ENCODE measurements around the gene USP24. TPM values are rescaled to one million over a fixed set of nuclear protein-coding genes. Genes with fewer than 3 reads are reported as not detected.

The USP24 gene, protein sequence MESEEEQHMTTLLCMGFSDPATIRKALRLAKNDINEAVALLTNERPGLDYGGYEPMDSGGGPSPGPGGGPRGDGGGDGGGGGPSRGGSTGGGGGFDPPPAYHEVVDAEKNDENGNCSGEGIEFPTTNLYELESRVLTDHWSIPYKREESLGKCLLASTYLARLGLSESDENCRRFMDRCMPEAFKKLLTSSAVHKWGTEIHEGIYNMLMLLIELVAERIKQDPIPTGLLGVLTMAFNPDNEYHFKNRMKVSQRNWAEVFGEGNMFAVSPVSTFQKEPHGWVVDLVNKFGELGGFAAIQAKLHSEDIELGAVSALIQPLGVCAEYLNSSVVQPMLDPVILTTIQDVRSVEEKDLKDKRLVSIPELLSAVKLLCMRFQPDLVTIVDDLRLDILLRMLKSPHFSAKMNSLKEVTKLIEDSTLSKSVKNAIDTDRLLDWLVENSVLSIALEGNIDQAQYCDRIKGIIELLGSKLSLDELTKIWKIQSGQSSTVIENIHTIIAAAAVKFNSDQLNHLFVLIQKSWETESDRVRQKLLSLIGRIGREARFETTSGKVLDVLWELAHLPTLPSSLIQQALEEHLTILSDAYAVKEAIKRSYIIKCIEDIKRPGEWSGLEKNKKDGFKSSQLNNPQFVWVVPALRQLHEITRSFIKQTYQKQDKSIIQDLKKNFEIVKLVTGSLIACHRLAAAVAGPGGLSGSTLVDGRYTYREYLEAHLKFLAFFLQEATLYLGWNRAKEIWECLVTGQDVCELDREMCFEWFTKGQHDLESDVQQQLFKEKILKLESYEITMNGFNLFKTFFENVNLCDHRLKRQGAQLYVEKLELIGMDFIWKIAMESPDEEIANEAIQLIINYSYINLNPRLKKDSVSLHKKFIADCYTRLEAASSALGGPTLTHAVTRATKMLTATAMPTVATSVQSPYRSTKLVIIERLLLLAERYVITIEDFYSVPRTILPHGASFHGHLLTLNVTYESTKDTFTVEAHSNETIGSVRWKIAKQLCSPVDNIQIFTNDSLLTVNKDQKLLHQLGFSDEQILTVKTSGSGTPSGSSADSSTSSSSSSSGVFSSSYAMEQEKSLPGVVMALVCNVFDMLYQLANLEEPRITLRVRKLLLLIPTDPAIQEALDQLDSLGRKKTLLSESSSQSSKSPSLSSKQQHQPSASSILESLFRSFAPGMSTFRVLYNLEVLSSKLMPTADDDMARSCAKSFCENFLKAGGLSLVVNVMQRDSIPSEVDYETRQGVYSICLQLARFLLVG (N-terminal part only)
- 1 to 10 TPM; 7.4 to 7.6 TPM for polyA plus RNA-seq

- Histone ChIP-seq H3K27me3 (ENCODE audit: control insufficient read depth in 1 of 2, insufficient read depth in 2 of 2, low read length in 2 of 2) (no peaks in the 10 kb centered on the region), H3K4me1 (ENCODE audit: control insufficient read depth in 2 of 2, insufficient read depth in 2 of 2, low read length in 1 of 2) (peaks cover 0 to 3% of the 10 kb centered on the region in 2 donors), H3K4me3 (ENCODE audit: low read depth in 1 of 2, low read length in 2 of 2) (peak within 1 kb of the TSS; percentile 93 to 98), H3K27ac (ENCODE audit: low read depth in 2 of 2, low read length in 1 of 2) (peak within 1 kb of the TSS; percentile 91 to 98), H3K36me3 (ENCODE audit: control insufficient read depth in 2 of 2, insufficient read depth in 2 of 2, low read length in 1 of 2) (no peaks in the 10 kb centered on the region), H3K9me3 (ENCODE audit: control insufficient read depth in 2 of 2, insufficient read depth in 1 of 2, low read depth in 1 of 2, low read length in 1 of 2) (no peaks in the 10 kb centered on the region)
- WGBS, 2 donors: 0% methylated on average over 82 to 96 of the region's 96 CpGs
These were observed at the start of gene USP24 for GRCh38 chr1:55215194-55216021. USP24 (minus strand) TSS chr1:55215364; CDS start chr1:55215113, 251 bp downstream.

DNA sequence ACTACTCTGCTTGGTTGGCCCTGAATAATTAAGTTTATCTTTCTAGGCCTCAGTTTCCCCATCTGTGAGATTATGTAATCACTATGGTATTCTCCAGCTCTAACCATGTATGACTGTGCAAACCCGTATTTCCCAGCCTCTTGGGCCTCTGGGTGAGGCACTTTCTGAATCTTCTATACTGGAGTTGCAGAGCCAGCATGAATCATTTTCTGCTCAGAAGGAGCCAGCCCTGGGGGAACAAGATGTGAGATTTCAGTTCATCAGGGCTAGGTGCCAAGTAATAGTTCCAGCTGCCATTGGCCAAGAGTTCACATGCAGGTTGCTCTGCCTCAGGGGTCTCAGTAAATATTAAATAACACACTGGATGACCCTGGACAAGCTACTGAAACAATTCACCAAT is 47.7 kb upstream of the USP24 start:
- Histone ChIP-seq H3K9me3 (ENCODE audit: control insufficient read depth in 2 of 2, insufficient read depth in 1 of 2, low read depth in 1 of 2, low read length in 1 of 2) (no peaks in the 10 kb centered on the region), H3K27me3 (ENCODE audit: control insufficient read depth in 1 of 2, insufficient read depth in 2 of 2, low read length in 2 of 2) (no peaks in the 10 kb centered on the region), H3K36me3 (ENCODE audit: control insufficient read depth in 2 of 2, insufficient read depth in 2 of 2, low read length in 1 of 2) (no peaks in the 10 kb centered on the region), H3K27ac (ENCODE audit: low read depth in 2 of 2, low read length in 1 of 2) (no peak overlapping the region), H3K4me1 (ENCODE audit: control insufficient read depth in 2 of 2, insufficient read depth in 2 of 2, low read length in 1 of 2) (no peaks in the 10 kb centered on the region), H3K4me3 (ENCODE audit: low read depth in 1 of 2, low read length in 2 of 2) (no peak overlapping the region)
- 36 to 63% methylated on average over 1 of the region's 1 CpG for WGBS, 2 donors

DNA sequence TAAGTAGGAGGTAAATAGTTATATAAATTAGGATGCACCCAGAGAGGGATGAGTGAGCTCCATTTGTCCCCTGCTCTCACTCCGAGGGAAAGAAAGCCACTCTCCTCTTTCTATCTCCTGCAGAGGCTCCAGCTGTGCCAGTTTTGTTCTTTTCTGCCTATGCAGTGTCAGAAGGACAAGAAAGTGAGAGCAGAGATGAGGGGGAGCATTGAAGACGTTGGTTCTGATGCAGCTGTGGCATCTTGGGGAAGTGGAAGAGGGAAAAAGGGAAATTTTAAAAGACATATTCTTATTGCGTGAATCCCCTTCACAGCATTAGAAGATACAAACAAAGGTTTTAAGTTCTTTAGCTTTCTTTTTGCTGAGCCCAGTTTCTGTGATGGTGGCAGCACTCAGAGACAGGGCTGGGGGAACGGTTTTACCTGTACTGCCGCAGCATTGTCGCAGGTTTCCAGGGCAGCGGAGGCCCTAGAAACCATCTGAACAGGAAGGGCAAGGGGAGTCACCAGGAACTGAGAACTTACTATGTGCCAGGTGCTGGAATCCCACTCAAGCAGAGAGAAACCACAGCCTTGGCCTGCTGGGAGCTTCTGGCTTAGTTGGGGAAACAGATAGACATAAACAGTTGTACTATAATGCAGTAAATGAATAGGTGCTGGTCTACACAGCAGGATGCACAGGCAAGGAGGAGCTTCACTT is 44.9 kb upstream of the USP24 start:
- H3K36me3 ChIP-seq (ENCODE audit: control insufficient read depth in 2 of 2, insufficient read depth in 2 of 2, low read length in 1 of 2): no peaks in the 10 kb centered on the region
- 85 to 87% methylated on average over 7 of the region's 7 CpGs for WGBS, 2 donors

GRCh38 chr1:55257958-55258357 is 42.8 kb upstream of the USP24 start:
- no peak overlapping the region for H3K27ac ChIP-seq (ENCODE audit: low read depth in 2 of 2, low read length in 1 of 2)
- H3K4me1 ChIP-seq (ENCODE audit: control insufficient read depth in 2 of 2, insufficient read depth in 2 of 2, low read length in 1 of 2): peaks cover 0 to 3% of the 10 kb centered on the region in 2 donors
- no peaks in the 10 kb centered on the region for H3K27me3 ChIP-seq (ENCODE audit: control insufficient read depth in 1 of 2, insufficient read depth in 2 of 2, low read length in 2 of 2)
- H3K9me3 ChIP-seq (ENCODE audit: control insufficient read depth in 2 of 2, insufficient read depth in 1 of 2, low read depth in 1 of 2, low read length in 1 of 2): no peaks in the 10 kb centered on the region
- no peaks in the 10 kb centered on the region for H3K36me3 ChIP-seq (ENCODE audit: control insufficient read depth in 2 of 2, insufficient read depth in 2 of 2, low read length in 1 of 2)
- WGBS, 2 donors: 47 to 60% methylated on average over 3 of the region's 3 CpGs
- H3K4me3 ChIP-seq (ENCODE audit: low read depth in 1 of 2, low read length in 2 of 2): no peak overlapping the region

More for the DNA sequence above, 44.9 kb upstream of the USP24 start:
- no peak overlapping the region for H3K4me3 ChIP-seq (ENCODE audit: low read depth in 1 of 2, low read length in 2 of 2)
- no peaks in the 10 kb centered on the region for H3K27me3 ChIP-seq (ENCODE audit: control insufficient read depth in 1 of 2, insufficient read depth in 2 of 2, low read length in 2 of 2)
- H3K9me3 ChIP-seq (ENCODE audit: control insufficient read depth in 2 of 2, insufficient read depth in 1 of 2, low read depth in 1 of 2, low read length in 1 of 2): no peaks in the 10 kb centered on the region
- H3K27ac ChIP-seq (ENCODE audit: low read depth in 2 of 2, low read length in 1 of 2): no peak overlapping the region
- no peaks in the 10 kb centered on the region for H3K4me1 ChIP-seq (ENCODE audit: control insufficient read depth in 2 of 2, insufficient read depth in 2 of 2, low read length in 1 of 2)

GRCh38 chr1:55255901-55256300 is 40.7 kb upstream of the USP24 start:
- WGBS, 2 donors: 60 to 70% methylated on average over 3 of the region's 3 CpGs
- Histone ChIP-seq H3K4me3 (ENCODE audit: low read depth in 1 of 2, low read length in 2 of 2) (no peak overlapping the region), H3K27me3 (ENCODE audit: control insufficient read depth in 1 of 2, insufficient read depth in 2 of 2, low read length in 2 of 2) (no peaks in the 10 kb centered on the region), H3K36me3 (ENCODE audit: control insufficient read depth in 2 of 2, insufficient read depth in 2 of 2, low read length in 1 of 2) (no peaks in the 10 kb centered on the region), H3K27ac (ENCODE audit: low read depth in 2 of 2, low read length in 1 of 2) (no peak overlapping the region), H3K4me1 (ENCODE audit: control insufficient read depth in 2 of 2, insufficient read depth in 2 of 2, low read length in 1 of 2) (peaks cover 0 to 5% of the 10 kb centered on the region in 2 donors), H3K9me3 (ENCODE audit: control insufficient read depth in 2 of 2, insufficient read depth in 1 of 2, low read depth in 1 of 2, low read length in 1 of 2) (no peaks in the 10 kb centered on the region)

DNA sequence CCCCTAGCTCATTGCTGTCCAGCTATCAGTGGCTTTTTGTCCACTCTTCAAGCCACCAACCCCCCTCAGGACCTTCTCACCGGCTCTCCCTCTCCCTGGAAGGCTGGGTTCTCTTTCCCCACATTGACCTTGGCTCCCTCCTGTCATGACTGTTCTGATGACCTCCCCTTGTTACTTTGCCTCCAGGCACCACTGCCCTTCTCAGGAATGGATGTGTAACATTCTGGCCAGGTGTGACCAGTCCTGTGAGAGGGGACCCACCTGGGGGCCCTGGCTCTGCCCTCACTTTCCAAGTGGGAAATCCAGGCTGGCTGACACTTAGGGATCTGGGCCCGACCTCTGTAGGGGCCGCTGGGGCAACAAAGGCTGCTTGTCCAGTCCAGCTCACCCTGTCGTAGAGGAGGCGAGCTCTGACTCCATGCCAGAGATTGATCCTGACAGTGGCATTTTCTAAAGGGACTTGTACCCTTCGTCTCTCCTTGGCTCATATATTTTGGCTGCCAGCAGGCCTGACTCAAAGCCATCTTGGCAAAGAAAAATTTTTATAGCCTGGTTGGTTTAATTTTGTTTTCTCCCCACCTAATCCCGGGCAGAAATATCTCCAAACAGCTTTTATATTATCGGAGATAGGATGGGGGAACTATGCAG is 37.9 kb upstream of the USP24 start:
- Histone ChIP-seq H3K4me3 (ENCODE audit: low read depth in 1 of 2, low read length in 2 of 2) (no peak overlapping the region), H3K27ac (ENCODE audit: low read depth in 2 of 2, low read length in 1 of 2) (no peak overlapping the region), H3K36me3 (ENCODE audit: control insufficient read depth in 2 of 2, insufficient read depth in 2 of 2, low read length in 1 of 2) (no peaks in the 10 kb centered on the region), H3K4me1 (ENCODE audit: control insufficient read depth in 2 of 2, insufficient read depth in 2 of 2, low read length in 1 of 2) (peaks cover 0 to 5% of the 10 kb centered on the region in 2 donors), H3K9me3 (ENCODE audit: control insufficient read depth in 2 of 2, insufficient read depth in 1 of 2, low read depth in 1 of 2, low read length in 1 of 2) (no peaks in the 10 kb centered on the region), H3K27me3 (ENCODE audit: control insufficient read depth in 1 of 2, insufficient read depth in 2 of 2, low read length in 2 of 2) (no peaks in the 10 kb centered on the region)
- 41 to 46% methylated on average over 8 of the region's 8 CpGs for WGBS, 2 donors

GRCh38 chr1:55250399-55251075 is 35.4 kb upstream of the USP24 start:
- Histone ChIP-seq H3K27ac (ENCODE audit: low read depth in 2 of 2, low read length in 1 of 2) (no peak overlapping the region), H3K4me3 (ENCODE audit: low read depth in 1 of 2, low read length in 2 of 2) (no peak overlapping the region), H3K4me1 (ENCODE audit: control insufficient read depth in 2 of 2, insufficient read depth in 2 of 2, low read length in 1 of 2) (peaks cover 0 to 5% of the 10 kb centered on the region in 2 donors), H3K27me3 (ENCODE audit: control insufficient read depth in 1 of 2, insufficient read depth in 2 of 2, low read length in 2 of 2) (no peaks in the 10 kb centered on the region), H3K9me3 (ENCODE audit: control insufficient read depth in 2 of 2, insufficient read depth in 1 of 2, low read depth in 1 of 2, low read length in 1 of 2) (no peaks in the 10 kb centered on the region), H3K36me3 (ENCODE audit: control insufficient read depth in 2 of 2, insufficient read depth in 2 of 2, low read length in 1 of 2) (no peaks in the 10 kb centered on the region)
- WGBS, 2 donors: 75 to 83% methylated on average over 4 of the region's 4 CpGs

All from esophagus (tissue), 2 donors.